Sigmoid colon (tissue), 7 donors: ENCODE results near the gene KDM4F. TPM values are rescaled to one million over a fixed set of nuclear protein-coding genes. Genes with fewer than 3 reads are reported as not detected.

Experiments used
- DNase-seq: peaks from one replicate; pipeline ENCODE4 v3.0.0-alpha.2; 2019
- H3K27ac ChIP-seq, 4 donors: fragments of 200-600 bp; sonication (generic); one replicate each; pipeline ENCODE4 v1.5.1; 2016 to 2019; ENCODE audit warnings: mild to moderate bottlenecking in 1 of 4
- H3K27me3 ChIP-seq, 3 donors: fragments of 200-600 bp; sonication (generic); one replicate each; pipeline ENCODE4 v1.5.1; 2019; ENCODE audit warnings: mild to moderate bottlenecking in 1 of 3
- H3K36me3 ChIP-seq, 4 donors: fragments of 200-600 bp; sonication (generic); one replicate each; pipeline ENCODE4 v1.5.1; 2016 to 2019
- H3K4me1 ChIP-seq, 4 donors: fragments of 200-600 bp; sonication (generic); one replicate each; pipeline ENCODE4 v1.5.1; 2017 to 2019
- H3K4me3 ChIP-seq, 4 donors: fragments of 200-600 bp; sonication (generic); one replicate each; pipeline ENCODE4 v1.5.1; 2017 to 2019; ENCODE audit warnings: mild to moderate bottlenecking in 2 of 4, moderate library complexity in 1 of 4
- H3K9me3 ChIP-seq, 4 donors: fragments of 200-600 bp in 3 of 4; sonication (generic) in 3 of 4; one replicate each; pipeline versions ENCODE4 v1.5.1 to v1.6.1; 2013 to 2019
- EP300 ChIP-seq, 4 donors: sonication (generic); formaldehyde crosslinking; IDR thresholded peaks; one replicate each; pipeline ENCODE4 v1.6.1; 2017; ENCODE audit warnings: antibody characterized with exemption in 4 of 4
- POLR2A ChIP-seq, 2 donors: fragments of 450-650 bp; IDR thresholded peaks; one replicate each; pipeline ENCODE4 v1.6.1; 2016; ENCODE audit warnings: antibody characterized with exemption in 2 of 2, mild to moderate bottlenecking in 2 of 2, moderate library complexity in 2 of 2
- POLR2AphosphoS5 ChIP-seq, 4 donors: sonication (generic); formaldehyde crosslinking; IDR thresholded peaks; one replicate each; pipeline ENCODE4 v1.6.1; 2017; ENCODE audit warnings: antibody characterized with exemption in 4 of 4
- WGBS, 2 donors: extraction: QIAGEN DNeasy Blood & Tissue Kit; methylation state at CpG; one replicate each; pipeline ENCODE4 v1.1.7; 2013; 5-methylcytosine and 5-hydroxymethylcytosine counted together
- intact Hi-C: fragments of 100-400 bp; cut with DNase I; formaldehyde crosslinking; loops from one replicate; pipeline ENCODE4 v1.15.1; 2023
- polyA plus RNA-seq, 3 donors: library from polyadenylated mRNA; stranded (reverse); fragments of 200-250 nt; gene quantifications; one replicate each; pipeline ENCODE4 v1.2.3, GENCODE V29; 2013
- total RNA-seq, 4 donors: library from RNA; depleted of rRNA; stranded (reverse); fragments of >200 nt; gene quantifications; one replicate each; pipeline ENCODE4 v1.1.0, GENCODE V29; 2016
- TF ChIP-seq, protein P1 (sequence below), 4 experiments: fragments of 450-650 bp in 3 of 4; fragments of 200-600 bp in 1 of 4; IDR thresholded peaks; one replicate each; pipeline ENCODE4 v1.5.1; 2016 to 2019; ENCODE audit warnings: antibody characterized with exemption in 4 of 4, mild to moderate bottlenecking in 3 of 4, moderate library complexity in 2 of 4
- donor health status: healthy with polysubstance abuse.
- donor health status: Bipolar disorder and iron deficiency.
- donor health status: healthy.

The KDM4F gene
- total and polyA plus RNA-seq, 7 donors: not detected

DNA sequence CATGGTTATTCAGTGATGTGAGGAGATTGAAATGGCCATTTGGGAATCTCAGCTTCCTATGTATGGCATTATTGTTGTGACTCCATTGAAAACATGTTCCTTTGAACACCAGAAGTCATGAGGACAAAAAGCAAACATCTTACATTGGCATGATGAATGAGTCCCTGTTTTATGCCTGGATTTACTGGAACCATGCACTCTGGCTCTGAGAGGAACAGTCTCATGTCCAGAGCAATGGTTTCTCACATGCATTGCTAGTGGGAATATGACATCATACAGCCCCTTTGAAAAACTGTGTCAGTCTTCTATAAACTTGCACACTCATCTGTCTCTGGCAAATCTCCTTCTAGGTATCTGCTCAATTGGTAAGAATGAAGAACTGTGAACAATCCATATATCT, 3.4 kb upstream of the KDM4F start:
- no peaks in the 10 kb centered on the region for H3K36me3 ChIP-seq
- H3K27ac ChIP-seq: no peak overlapping the region
- no peaks in the 10 kb centered on the region for H3K9me3 ChIP-seq
- no peak overlapping the region for H3K4me3 ChIP-seq
- H3K27me3 ChIP-seq: peaks cover 0 to 23% (median 0%) of the 10 kb centered on the region in 3 donors
- intact Hi-C loops: no loop called here
- TF ChIP-seq POLR2A (IDR thresholded peaks at IDR 0.05) (no peak), POLR2AphosphoS5 (IDR thresholded peaks at IDR 0.05) (no peak), EP300 (IDR thresholded peaks at IDR 0.05) (no peak)
- TF ChIP-seq, protein P1, sequence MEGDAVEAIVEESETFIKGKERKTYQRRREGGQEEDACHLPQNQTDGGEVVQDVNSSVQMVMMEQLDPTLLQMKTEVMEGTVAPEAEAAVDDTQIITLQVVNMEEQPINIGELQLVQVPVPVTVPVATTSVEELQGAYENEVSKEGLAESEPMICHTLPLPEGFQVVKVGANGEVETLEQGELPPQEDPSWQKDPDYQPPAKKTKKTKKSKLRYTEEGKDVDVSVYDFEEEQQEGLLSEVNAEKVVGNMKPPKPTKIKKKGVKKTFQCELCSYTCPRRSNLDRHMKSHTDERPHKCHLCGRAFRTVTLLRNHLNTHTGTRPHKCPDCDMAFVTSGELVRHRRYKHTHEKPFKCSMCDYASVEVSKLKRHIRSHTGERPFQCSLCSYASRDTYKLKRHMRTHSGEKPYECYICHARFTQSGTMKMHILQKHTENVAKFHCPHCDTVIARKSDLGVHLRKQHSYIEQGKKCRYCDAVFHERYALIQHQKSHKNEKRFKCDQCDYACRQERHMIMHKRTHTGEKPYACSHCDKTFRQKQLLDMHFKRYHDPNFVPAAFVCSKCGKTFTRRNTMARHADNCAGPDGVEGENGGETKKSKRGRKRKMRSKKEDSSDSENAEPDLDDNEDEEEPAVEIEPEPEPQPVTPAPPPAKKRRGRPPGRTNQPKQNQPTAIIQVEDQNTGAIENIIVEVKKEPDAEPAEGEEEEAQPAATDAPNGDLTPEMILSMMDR (IDR thresholded peaks at IDR 0.05): no peak
- no peak for DNase-seq
- no peaks in the 10 kb centered on the region for H3K4me1 ChIP-seq

DNA sequence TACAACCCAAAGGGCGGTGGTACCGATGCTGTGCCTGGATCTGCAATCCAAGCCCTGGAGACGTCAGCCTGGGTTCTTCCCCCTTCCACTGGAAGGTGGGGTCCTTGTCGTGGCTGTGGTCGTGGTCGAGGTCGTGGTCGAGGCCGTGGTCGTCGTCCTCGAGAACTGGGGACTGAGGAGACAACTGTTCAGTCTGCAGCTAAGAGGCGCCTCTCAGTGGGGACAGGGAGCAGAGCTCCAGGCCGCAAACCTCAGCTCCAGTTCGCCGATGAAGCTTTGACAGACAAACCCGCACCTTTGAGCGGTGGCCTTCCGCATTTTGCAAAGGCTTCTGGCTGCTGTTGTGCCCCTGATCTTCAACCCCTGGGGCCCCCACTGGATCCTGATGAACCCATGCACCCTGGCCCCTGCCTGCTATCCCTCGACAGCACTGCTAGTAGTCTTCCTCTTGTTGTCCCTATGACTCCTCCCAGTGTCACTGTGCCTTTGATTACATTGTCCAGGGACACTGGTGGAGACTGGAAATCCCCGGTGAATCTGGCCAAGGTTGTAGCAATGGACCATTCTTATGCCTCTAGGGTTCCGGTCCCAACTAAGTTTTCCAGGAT, 1.5 kb downstream of the KDM4F start:
- DNase-seq: no peak
- Histone ChIP-seq H3K27me3 (peaks cover 0 to 6% (median 0%) of the 10 kb centered on the region in 3 donors), H3K9me3 (no peaks in the 10 kb centered on the region), H3K36me3 (no peaks in the 10 kb centered on the region), H3K4me3 (no peak overlapping the region), H3K4me1 (no peaks in the 10 kb centered on the region), H3K27ac (no peak overlapping the region)
- 89 to 93% methylated on average over 22 of the region's 22 CpGs for WGBS, 2 donors
- TF ChIP-seq EP300 (IDR thresholded peaks at IDR 0.05) (no peak), POLR2AphosphoS5 (IDR thresholded peaks at IDR 0.05) (no peak), POLR2A (IDR thresholded peaks at IDR 0.05) (no peak)
- TF ChIP-seq, protein P1 (IDR thresholded peaks at IDR 0.05): no peak
- intact Hi-C loops: no loop called here

DNA sequence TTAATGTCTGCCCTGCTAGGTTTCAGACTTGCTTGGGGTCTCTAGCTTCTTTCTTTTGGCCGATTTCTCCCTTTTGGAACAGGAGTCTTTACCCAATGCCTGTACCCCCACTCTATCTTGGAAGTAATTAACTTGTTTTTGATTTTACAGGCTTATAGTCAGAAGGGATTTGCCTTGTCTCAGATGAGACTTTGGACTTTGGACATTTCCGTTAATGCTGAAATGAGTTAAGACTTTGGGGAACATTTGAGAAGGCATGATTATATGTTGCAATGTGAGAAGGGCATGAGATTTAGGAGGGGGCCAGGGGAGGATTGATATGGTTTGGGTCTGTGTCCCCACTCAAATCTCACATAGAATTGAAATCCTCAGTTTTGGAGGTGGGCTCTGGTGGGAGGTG, 5.1 kb downstream of the KDM4F start:
- 27 to 72% methylated on average over 2 of the region's 2 CpGs for WGBS, 2 donors
- Histone ChIP-seq H3K27ac (no peak overlapping the region), H3K9me3 (no peaks in the 10 kb centered on the region), H3K4me1 (no peaks in the 10 kb centered on the region), H3K27me3 (peaks cover 0 to 6% (median 0%) of the 10 kb centered on the region in 3 donors), H3K4me3 (no peak overlapping the region), H3K36me3 (no peaks in the 10 kb centered on the region)
- intact Hi-C loops: no loop called here
- TF ChIP-seq, protein P1 (IDR thresholded peaks at IDR 0.05): no peak
- TF ChIP-seq POLR2AphosphoS5 (IDR thresholded peaks at IDR 0.05): no peak
- no peak for TF ChIP-seq EP300 (IDR thresholded peaks at IDR 0.05)
- TF ChIP-seq POLR2A (IDR thresholded peaks at IDR 0.05): no peak
- no peak for DNase-seq

DNA sequence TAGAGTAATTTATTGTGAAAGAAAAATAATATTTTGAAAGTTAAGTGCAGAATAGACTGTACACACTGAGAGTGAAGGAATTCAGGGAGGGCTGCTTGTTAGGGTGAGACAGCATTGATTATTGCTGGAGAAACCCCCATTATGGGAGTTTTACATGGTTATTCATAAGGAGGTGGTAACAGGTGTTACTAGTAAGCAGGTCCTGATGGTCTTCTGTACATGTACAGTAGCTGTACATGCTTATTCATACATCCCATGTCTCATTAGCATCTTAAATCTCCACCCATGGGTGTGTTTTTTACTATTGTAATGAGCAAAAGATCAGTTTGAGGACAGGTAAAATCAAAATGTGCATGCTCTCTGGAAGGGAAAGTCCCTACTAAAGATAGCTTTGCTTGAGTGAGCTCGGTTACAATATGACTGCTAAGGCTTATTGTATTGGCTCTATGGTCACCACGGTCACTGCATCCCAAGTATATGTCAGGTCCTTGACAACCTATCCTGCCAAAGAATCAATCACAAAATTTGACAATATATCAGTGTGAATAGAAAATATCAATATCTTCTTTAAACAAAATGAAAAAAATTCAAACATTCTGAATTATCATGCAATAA, 6.2 kb downstream of the KDM4F start:
- Histone ChIP-seq H3K27ac (no peak overlapping the region), H3K4me1 (no peaks in the 10 kb centered on the region), H3K9me3 (no peaks in the 10 kb centered on the region), H3K36me3 (no peaks in the 10 kb centered on the region), H3K4me3 (no peak overlapping the region), H3K27me3 (peaks cover 0 to 6% (median 0%) of the 10 kb centered on the region in 3 donors)
- no peak for DNase-seq
- intact Hi-C loops: no loop called here
- TF ChIP-seq POLR2A (IDR thresholded peaks at IDR 0.05) (no peak), EP300 (IDR thresholded peaks at IDR 0.05) (no peak), POLR2AphosphoS5 (IDR thresholded peaks at IDR 0.05) (no peak)
- TF ChIP-seq, protein P1 (IDR thresholded peaks at IDR 0.05): no peak
- 39 to 45% methylated on average over 2 of the region's 2 CpGs for WGBS, 2 donors
